ENCODE results near the gene PUS7.
"Not testable (repeated sequence)": the region's sequence is repeated elsewhere in the genome, so short reads cannot be mapped to it uniquely, and the experiment has no call there.

Gene PUS7

DNA sequence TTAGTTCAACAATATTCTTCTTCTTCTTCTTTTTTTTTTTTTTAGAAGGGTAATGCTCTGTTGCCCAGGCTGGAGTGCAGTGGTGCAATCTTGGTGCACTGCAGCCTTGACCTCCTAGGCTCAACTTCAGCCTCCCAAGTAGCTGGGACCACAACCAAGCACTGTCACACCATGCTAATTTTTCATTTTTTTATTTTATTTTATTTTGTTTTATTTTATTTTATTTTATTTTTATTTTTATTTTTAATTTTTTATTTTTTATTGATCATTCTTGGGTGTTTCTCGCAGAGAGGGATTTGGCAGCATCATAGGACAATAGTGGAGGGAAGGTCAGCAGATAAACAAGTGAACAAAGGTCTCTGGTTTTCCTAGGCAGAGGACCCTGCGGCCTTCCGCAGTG lies 112.3 kb downstream of the PUS7 start:
- not testable (repeated sequence) for H3K4me1 ChIP-seq (ENCODE audit: control insufficient read depth, insufficient read depth, low read length); H3K9ac ChIP-seq (ENCODE audit: low read depth, low read length); H3K27me3 ChIP-seq (ENCODE audit: control insufficient read depth, insufficient read depth, low read length); H3K9me3 ChIP-seq (ENCODE audit: control insufficient read depth, insufficient read depth, low read length); H3K4me3 ChIP-seq (ENCODE audit: low read depth, low read length); H3K36me3 ChIP-seq (ENCODE audit: control insufficient read depth, insufficient read depth, low read length); H3K27ac ChIP-seq (ENCODE audit: low read depth, low read length)

DNA sequence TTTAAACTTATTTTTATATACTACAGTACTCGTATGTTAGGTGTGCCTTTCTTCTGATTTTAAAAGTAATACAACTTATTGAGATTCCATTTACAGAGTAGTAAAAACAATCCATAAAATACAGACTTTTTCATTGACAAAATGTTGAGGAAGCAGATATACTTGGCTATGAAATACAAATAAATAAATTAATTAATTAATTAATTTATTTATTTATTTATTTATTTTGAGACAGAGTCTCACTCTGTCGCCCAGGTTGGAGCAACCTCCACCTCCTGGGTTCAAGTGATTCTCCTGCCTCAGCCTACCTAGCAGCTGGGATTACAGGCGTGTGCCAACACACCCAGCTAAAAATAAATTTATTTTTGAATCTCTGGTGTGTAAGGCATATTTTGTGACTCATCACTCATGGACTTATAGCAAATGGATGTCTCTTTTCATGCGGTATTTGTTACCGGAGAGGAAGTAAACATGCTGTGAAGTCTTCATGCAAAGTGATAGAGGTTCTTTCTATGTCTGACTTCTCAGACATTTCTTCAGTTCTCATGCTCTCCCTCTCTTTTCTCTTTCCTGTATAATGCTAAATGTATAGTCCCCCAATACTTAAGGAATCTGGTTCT lies 113.2 kb downstream of the PUS7 start:
- Histone ChIP-seq H3K4me3 (ENCODE audit: low read depth, low read length) (no peak overlapping the region), H3K4me1 (ENCODE audit: control insufficient read depth, insufficient read depth, low read length) (no peaks in the 10 kb centered on the region), H3K36me3 (ENCODE audit: control insufficient read depth, insufficient read depth, low read length) (no peaks in the 10 kb centered on the region), H3K9ac (ENCODE audit: low read depth, low read length) (no peak overlapping the region), H3K27ac (ENCODE audit: low read depth, low read length) (no peak overlapping the region), H3K9me3 (ENCODE audit: control insufficient read depth, insufficient read depth, low read length) (no peaks in the 10 kb centered on the region), H3K27me3 (ENCODE audit: control insufficient read depth, insufficient read depth, low read length) (no peaks in the 10 kb centered on the region)

Measured in HUES48 (cell line).